ENCODE data around the gene CD163L1.

DNA sequence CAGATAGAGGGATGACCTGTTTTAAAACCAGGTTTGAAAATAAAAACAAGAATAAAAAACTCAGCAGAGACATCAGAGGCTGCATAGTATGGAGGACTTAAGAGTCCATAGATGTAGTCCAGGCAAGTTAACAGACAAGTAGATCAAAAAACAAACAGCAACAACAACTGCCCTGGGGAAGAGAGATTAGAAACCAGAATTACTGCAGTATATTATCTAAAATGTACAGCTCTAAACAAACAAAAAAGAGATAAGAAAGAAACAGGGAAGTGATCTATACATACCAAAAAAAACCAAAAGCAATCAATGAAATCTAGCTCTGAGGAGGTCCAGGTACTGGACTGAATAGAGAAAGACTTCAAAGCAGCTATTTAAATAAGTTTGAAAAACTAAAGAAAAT lies 91.3 kb downstream of the CD163L1 start:
- TF ChIP-seq POLR2A (IDR thresholded peaks at IDR 0.05) (no peak), CTCF (IDR thresholded peaks at IDR 0.05) (no peak)

All from stomach (tissue), 4 donors.